Dedifferentiated amniotic fluid mesenchymal stem cell (primary cell): ENCODE results near the gene DAPK1.

Source experiments
- DNase-seq: peaks from one replicate; pipeline ENCODE4 v3.0.0-alpha.2; 2016; ENCODE audit errors: extremely low spot score

DAPK1 gene

GRCh38 chr9:87712801-87713277 lies 215.2 kb downstream of the DAPK1 start:
- no peak for DNase-seq

- peak; percentile 87 for DNase-seq
These were observed 215.8 kb downstream of the DAPK1 start for GRCh38 chr9:87713278-87713987.

GRCh38 chr9:87713988-87714330 lies 216.3 kb downstream of the DAPK1 start:
- no peak for DNase-seq

- DNase-seq, result peak; percentile 55
These were observed 217.2 kb downstream of the DAPK1 start for GRCh38 chr9:87714819-87715218.

GRCh38 chr9:87716141-87716540 lies 218.5 kb downstream of the DAPK1 start:
- DNase-seq, result no peak

- DNase-seq, result no peak
These were observed 219.8 kb downstream of the DAPK1 start for GRCh38 chr9:87717456-87717855.

- no peak for DNase-seq
These were observed 220.6 kb downstream of the DAPK1 start for GRCh38 chr9:87718231-87718630.

- no peak for DNase-seq
These were observed 221.4 kb downstream of the DAPK1 start for GRCh38 chr9:87718852-87719612.

GRCh38 chr9:87720173-87720572 lies 222.5 kb downstream of the DAPK1 start:
- no peak for DNase-seq

GRCh38 chr9:87722393-87723088 lies 224.9 kb downstream of the DAPK1 start:
- no peak for DNase-seq

- DNase-seq, result no peak
These were observed 227.8 kb downstream of the DAPK1 start for GRCh38 chr9:87725356-87725899.

- peak; percentile 66 for DNase-seq
These were observed 228.4 kb downstream of the DAPK1 start, which contains the start of gene CTSL for GRCh38 chr9:87725900-87726709. CTSL (plus strand) TSS chr9:87726119; CDS start chr9:87727604, 1,485 bp downstream.

GRCh38 chr9:87729246-87729645 lies 231.6 kb downstream of the DAPK1 start:
- no peak for DNase-seq

- no peak for DNase-seq
These were observed 233.7 kb downstream of the DAPK1 start for GRCh38 chr9:87731321-87731720.

- DNase-seq, result no peak
These were observed 234.7 kb downstream of the DAPK1 start for GRCh38 chr9:87732344-87732743.

GRCh38 chr9:87732756-87733155 lies 235.1 kb downstream of the DAPK1 start:
- DNase-seq, result no peak

GRCh38 chr9:87733273-87734052 lies 235.8 kb downstream of the DAPK1 start:
- no peak for DNase-seq

- no peak for DNase-seq
These were observed 236.4 kb downstream of the DAPK1 start for GRCh38 chr9:87734106-87734505.

GRCh38 chr9:87739546-87739945 lies 241.9 kb downstream of the DAPK1 start:
- no peak for DNase-seq

- no peak for DNase-seq
These were observed 242.5 kb downstream of the DAPK1 start for GRCh38 chr9:87740209-87740608.

- no peak for DNase-seq
These were observed 243.7 kb downstream of the DAPK1 start for GRCh38 chr9:87741326-87741725.
